Psoas muscle (tissue), 8 donors: ENCODE data around the gene ABCC6. TPM values are rescaled to one million over a fixed set of nuclear protein-coding genes. Genes with fewer than 3 reads are reported as not detected.
"Not testable (repeated sequence)": the region's sequence is repeated elsewhere in the genome, so short reads cannot be mapped to it uniquely, and the experiment has no call there.

Experiments used
- ATAC-seq, 4 donors: fragments of 200-7000 bp; cut with Tn5 transposase; one replicate each; pipeline ENCODE4 v1.9.1; 2020; ENCODE audit warnings: moderate library complexity in 3 of 4, mild to moderate bottlenecking in 2 of 4
- DNase-seq, 2 donors: peaks; one replicate each; pipeline ENCODE4 v3.0.0-alpha.2; 2020
- H3K27ac ChIP-seq: fragments of 200-600 bp; one replicate; pipeline ENCODE4 v1.8.0; 2022
- H3K27me3 ChIP-seq, 3 donors: fragments of 200-600 bp in 1 of 3; one replicate each; pipeline versions ENCODE4 v1.6.1 to v1.8.0; 2013 to 2022; ENCODE audit warnings: low read length in 2 of 3, mild to moderate bottlenecking in 2 of 3, moderate library complexity in 1 of 3; ENCODE audit not compliant: insufficient read depth in 3 of 3
- H3K36me3 ChIP-seq, 2 donors: fragments of 200-600 bp in 1 of 2; one replicate each; pipeline versions ENCODE4 v1.6.1 to v1.8.0; 2013 to 2022; ENCODE audit warnings: low read depth in 1 of 2, mild to moderate bottlenecking in 1 of 2, moderate library complexity in 1 of 2; ENCODE audit not compliant: insufficient read depth in 1 of 2
- H3K4me1 ChIP-seq: fragments of 200-600 bp; one replicate; pipeline ENCODE4 v1.8.0; 2022
- H3K4me3 ChIP-seq: fragments of 200-600 bp; one replicate; pipeline ENCODE4 v1.8.0; 2022; ENCODE audit warnings: mild to moderate bottlenecking
- H3K9me3 ChIP-seq: fragments of 200-600 bp; one replicate; pipeline ENCODE4 v1.8.0; 2022
- WGBS, 3 donors: extraction: QIAGEN DNeasy Blood & Tissue Kit; methylation state at CpG; one replicate each; pipeline versions ENCODE4 v1.1.6 to v1.1.7; 2013; 5-methylcytosine and 5-hydroxymethylcytosine counted together
- intact Hi-C, 2 donors: fragments of 100-400 bp; cut with DNase I; formaldehyde crosslinking; loops; one replicate each; pipeline versions ENCODE4 v1.11.0 to v1.14.2; 2022
- long read RNA-seq, 2 donors: library from polyadenylated mRNA; unstranded; transcript quantifications; one replicate each; pipeline ENCODE4 v2.0.0, GENCODE V29; 2021
- polyA plus RNA-seq, 3 donors: library from polyadenylated mRNA; stranded (reverse); fragments of 200-250 nt; gene quantifications; one replicate each; pipeline ENCODE4 v1.2.3, GENCODE V29; 2013
- total RNA-seq, 4 donors: library from RNA; stranded (reverse); fragmentation: NEBNext Ultra II Directional in 2 of 4; extraction: Animal tissue kit (Norgen Biotek cat#: 25700) in 2 of 4; gene quantifications; one replicate each; pipeline versions ENCODE4 v1.2.1 to v1.2.4, GENCODE V29; 2021 to 2023
- donor health status: healthy with polysubstance abuse.
- donor health status: DM: no; HTN: no; CAD: no; lungs with moderate emphysema.
- donor health status: Bipolar disorder and iron deficiency.
- donor health status: healthy.
- donor health status: DM: yes; HTN: yes; CAD: no.
- donor health status: DM: no; HTN: no; CAD: no.
- donor health status: DM: no; HTN: no; CAD: no.
- donor health status: DM: yes; HTN: yes; CAD: no.

Gene ABCC6
- total RNA-seq: 1 to 10 TPM in 1 of 4 donors, under 1 TPM in 3; 0.06 to 1.2 (median 0.19) TPM
- polyA plus RNA-seq: 1 to 10 TPM in 1 of 3 donors, under 1 TPM in 2; 0.16 to 3.0 (median 0.87) TPM
- long read RNA-seq, donor 1, partial matches to known transcripts: 1 of 1 reads
- long read RNA-seq, donor 1, other reads (novel, unspliced or antisense): 0 of 1 reads
- long read RNA-seq, donor 2, partial matches to known transcripts: 0 of 1 reads
- long read RNA-seq, donor 2, other reads (novel, unspliced or antisense): 1 of 1 reads

DNA sequence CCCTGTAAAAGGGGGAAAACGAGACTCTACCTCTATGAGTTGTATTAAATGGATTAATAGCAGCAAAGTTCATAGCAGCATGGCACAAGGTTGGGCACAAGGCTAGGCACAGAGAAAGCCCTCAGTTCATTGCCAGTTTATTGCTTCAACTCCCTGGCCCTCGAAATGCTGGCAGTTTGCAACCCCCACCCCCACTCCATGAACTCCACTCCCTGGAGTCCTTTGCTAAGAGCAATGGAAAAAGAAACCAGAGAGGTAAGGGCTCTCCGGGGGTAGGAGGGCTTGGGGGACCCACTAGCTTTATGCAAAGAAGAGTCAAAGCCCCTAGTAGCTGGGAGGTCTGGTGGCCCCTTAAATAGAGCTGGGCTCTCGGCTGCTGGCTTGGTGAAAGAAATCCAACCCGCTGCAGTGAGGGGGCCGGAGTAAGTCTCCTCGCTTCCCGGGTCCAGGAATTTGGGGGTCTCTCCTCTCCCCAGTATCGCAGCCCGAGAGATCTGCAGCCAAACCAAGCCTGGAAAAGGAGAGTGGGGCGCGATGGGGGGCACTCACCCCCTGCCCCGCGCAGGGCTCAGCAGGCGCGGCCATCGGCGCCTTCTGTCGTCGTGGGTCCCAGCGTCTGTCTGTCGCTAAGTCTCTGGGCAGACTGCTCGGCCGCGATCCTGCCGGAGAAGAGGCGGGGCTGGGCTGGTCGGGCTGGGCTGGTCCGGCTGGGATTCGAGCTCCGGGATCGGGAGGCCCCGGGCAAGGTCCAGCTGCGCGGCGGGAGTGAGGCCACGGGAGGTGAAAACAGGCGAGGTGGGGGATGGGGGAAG, at the start of gene ABCC6:
Gene ABCC6 (minus strand): TSS at position 645 of the 812 bp plus-strand sequence. CDS start 60 bp downstream, at position 585.
- peak; percentile 78 to 94 (median 79) for ATAC-seq
- H3K27ac ChIP-seq, intact Hi-C loops, H3K36me3 ChIP-seq, H3K4me1 ChIP-seq, H3K9me3 ChIP-seq, DNase-seq, H3K27me3 ChIP-seq: not testable (repeated sequence)
- H3K4me3 ChIP-seq: peak within 1 kb of the TSS; percentile 36
- 4 to 8% (median 8%) methylated on average over 12 to 19 of the region's 38 CpGs for WGBS, 3 donors

DNA sequence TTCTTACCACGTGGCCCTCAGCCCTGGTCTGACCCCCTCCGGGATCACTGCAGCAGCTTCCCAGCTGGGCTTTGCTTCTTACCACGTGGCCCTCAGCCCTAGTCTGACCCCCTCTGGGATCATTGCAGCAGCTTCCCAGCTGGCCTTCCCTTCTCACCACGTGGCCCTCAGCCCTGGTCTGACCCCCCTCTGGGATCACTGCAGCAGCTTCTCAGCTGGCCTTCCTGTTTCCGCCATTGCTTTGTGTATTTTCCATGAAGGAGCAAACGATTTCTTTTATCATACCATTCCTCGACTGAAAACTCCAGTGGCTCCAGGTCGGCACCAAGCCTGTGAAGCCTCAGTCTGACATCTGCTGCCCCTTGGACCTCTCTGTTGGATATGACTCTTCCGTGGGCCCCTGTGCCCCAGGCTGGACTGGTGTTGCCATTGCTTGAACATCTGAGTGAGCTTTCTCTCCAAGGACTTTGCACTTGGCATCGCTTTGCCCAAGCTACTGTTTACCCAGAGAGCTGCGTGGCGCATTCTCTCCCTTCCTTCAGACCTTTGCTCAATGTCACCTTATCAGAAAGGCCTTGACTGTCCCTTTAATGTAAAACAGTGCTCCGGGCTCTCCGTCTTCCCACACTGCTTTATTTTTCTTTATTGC, 49.4 kb upstream of the ABCC6 start:
- intact Hi-C loops, H3K27me3 ChIP-seq, H3K4me3 ChIP-seq, H3K27ac ChIP-seq, H3K36me3 ChIP-seq, H3K4me1 ChIP-seq, H3K9me3 ChIP-seq, DNase-seq: not testable (repeated sequence)
- ATAC-seq: peak in 2 of 4 donors; percentile 30 to 34
- 32 to 42% (median 37%) methylated on average over 3 to 4 of the region's 14 CpGs for WGBS, 3 donors

- WGBS, 3 donors: no CpG with 5 or more reads among the region's 8 CpGs
- H3K27ac ChIP-seq, H3K36me3 ChIP-seq, ATAC-seq, H3K27me3 ChIP-seq, intact Hi-C loops, H3K4me1 ChIP-seq, H3K9me3 ChIP-seq, H3K4me3 ChIP-seq, DNase-seq: not testable (repeated sequence)
Observed at GRCh38 chr16:16271658-16272057, 48.4 kb upstream of the ABCC6 start.

DNA sequence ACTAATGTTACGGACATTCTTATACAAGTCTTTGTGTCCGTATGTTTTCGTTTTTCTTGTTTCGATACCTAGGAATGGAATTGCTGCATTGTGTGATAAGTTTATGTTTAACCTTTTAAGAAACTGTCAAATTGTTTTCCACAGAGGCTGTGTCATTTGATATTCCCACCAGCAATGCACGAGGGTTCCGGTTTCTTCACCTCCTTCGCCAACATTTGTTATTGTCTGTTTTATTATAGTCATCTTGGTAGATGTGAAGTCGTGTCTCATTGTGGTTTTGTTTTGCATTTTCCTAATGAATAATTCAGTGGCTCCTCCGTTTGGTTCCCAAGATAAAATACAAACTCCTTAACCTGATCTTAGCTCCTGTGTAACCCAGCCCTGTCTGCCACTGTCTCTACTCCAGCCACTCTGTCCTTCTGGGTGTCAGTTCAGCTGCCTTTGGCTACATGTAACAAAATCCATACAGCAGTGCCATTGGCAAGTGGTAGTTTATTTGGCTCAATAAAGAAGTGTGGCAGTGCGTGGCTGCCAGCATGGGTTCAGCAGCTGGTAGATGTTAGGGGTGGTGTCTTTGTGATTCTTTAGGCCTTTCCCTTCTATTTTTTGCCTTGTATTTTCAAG, 45.0 kb upstream of the ABCC6 start:
- H3K36me3 ChIP-seq, H3K4me3 ChIP-seq, intact Hi-C loops, H3K27me3 ChIP-seq, DNase-seq, H3K4me1 ChIP-seq, H3K9me3 ChIP-seq: not testable (repeated sequence)
- whole genome bisulfite sequencing, 3 donors: 44 to 60% (median 54%) methylated on average over 9 of the region's 10 CpGs
- H3K27ac ChIP-seq: peak overlapping the region; percentile 32
- peak; percentile 57 to 72 (median 66) for ATAC-seq

DNA sequence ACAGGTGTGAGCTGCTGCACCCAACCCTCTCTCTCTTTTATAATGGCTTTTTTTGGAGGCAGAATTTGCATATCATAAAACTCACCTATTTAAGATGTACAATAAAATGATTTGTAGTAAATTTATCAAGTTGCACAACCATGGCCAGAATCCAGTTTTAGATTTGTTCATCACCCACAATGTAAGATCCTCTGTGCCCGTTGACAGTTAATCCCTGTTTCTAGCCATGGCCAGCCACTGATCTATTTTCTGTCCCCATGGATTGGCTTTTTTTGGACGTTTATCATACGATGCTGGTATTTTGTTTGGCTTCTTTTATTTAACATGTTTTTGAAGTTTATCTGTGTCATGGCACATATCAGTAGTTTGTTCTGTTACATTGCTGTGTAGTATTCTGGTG, 44.4 kb upstream of the ABCC6 start:
- ATAC-seq: peak; percentile 49 to 85 (median 72)
- WGBS, 3 donors: no CpG with 5 or more reads among the region's 3 CpGs
- peak overlapping the region; percentile 32 for H3K27ac ChIP-seq
- DNase-seq, H3K9me3 ChIP-seq, H3K36me3 ChIP-seq, intact Hi-C loops, H3K27me3 ChIP-seq, H3K4me1 ChIP-seq, H3K4me3 ChIP-seq: not testable (repeated sequence)

- ATAC-seq, H3K9me3 ChIP-seq, intact Hi-C loops, H3K4me1 ChIP-seq, H3K27ac ChIP-seq, DNase-seq, H3K4me3 ChIP-seq, H3K27me3 ChIP-seq, H3K36me3 ChIP-seq: not testable (repeated sequence)
- 88 to 93% (median 90%) methylated on average over 7 of the region's 9 CpGs for WGBS, 3 donors
Observed at GRCh38 chr16:16265044-16265443, 41.8 kb upstream of the ABCC6 start.

- WGBS, 3 donors: 80 to 100% methylated on average over 1 of the region's 2 CpGs; no CpG with 5 or more reads in 1 of the 3 donors
- H3K9me3 ChIP-seq, H3K4me1 ChIP-seq, intact Hi-C loops, H3K36me3 ChIP-seq, DNase-seq, H3K27me3 ChIP-seq, ATAC-seq, H3K4me3 ChIP-seq, H3K27ac ChIP-seq: not testable (repeated sequence)
Observed at GRCh38 chr16:16263947-16264346, 40.7 kb upstream of the ABCC6 start.

DNA sequence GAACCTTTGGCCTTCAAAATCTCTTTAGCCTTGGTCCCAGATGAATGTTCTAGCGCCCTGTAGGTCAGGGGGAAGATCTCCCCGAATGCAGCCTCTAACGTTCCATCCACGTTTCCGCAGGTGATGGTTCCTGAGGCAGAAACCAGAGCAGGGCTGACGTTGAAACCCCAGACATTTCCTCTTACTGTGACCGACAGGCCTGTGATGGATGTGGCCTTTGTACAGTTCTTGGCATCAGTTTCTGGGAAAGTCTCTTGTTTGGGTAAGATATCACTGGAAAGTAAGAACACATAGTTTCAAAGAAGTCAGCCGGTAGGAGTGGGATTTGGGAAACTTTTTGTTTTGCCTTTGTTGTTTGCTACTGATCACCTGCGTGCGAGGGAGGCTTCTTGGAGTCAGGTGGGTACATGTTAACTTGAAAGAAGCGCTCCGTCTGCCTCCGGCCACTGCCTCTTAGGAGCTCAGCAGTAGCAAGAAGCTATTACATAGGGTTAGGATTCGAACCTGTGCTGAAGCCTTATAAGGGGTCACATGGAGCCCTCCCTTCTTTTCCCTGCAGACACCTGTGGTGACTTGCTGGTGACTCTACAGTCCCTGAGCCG, 39.8 kb upstream of the ABCC6 start:
- H3K27ac ChIP-seq, H3K27me3 ChIP-seq, H3K9me3 ChIP-seq, intact Hi-C loops, ATAC-seq, DNase-seq, H3K36me3 ChIP-seq, H3K4me1 ChIP-seq, H3K4me3 ChIP-seq: not testable (repeated sequence)
- WGBS, 3 donors: 86 to 95% (median 91%) methylated on average over 7 to 13 of the region's 15 CpGs

- ATAC-seq: peak; percentile 87 to 96 (median 94)
- H3K4me3 ChIP-seq, DNase-seq, H3K27me3 ChIP-seq, H3K27ac ChIP-seq, H3K9me3 ChIP-seq, H3K36me3 ChIP-seq, intact Hi-C loops, H3K4me1 ChIP-seq: not testable (repeated sequence)
- no CpG with 5 or more reads among the region's 4 CpGs for WGBS, 3 donors
Observed at GRCh38 chr16:16259971-16260370, 36.7 kb upstream of the ABCC6 start.

DNA sequence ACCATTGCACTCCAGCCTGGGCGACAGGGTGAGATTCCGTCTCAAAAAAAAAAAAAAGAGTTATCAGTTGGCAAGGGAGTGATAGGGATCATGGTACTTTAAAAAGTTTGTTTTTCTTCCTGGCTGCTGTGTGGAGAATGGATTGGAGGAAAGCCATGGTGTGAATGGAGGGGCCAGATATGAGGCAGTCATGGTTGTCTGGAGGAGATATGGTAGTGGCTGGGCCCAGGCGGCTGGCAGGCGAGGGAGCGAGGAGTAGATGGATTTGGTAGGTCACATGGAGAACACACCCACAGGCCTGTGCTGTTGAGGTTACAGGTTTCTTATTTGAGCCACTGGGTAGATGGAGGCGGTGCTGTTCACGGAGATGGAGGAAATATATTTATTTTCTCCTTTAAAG, 35.5 kb upstream of the ABCC6 start:
- H3K9me3 ChIP-seq, H3K4me1 ChIP-seq, intact Hi-C loops, H3K27me3 ChIP-seq, H3K4me3 ChIP-seq, DNase-seq, H3K27ac ChIP-seq: not testable (repeated sequence)
- 83 to 88% (median 85%) methylated on average over 5 to 7 of the region's 7 CpGs for WGBS, 3 donors
- H3K36me3 ChIP-seq: peaks cover 0 to 16% of the 10 kb centered on the region in 2 donors
- peak in 2 of 4 donors; percentile 13 to 25 for ATAC-seq
